IMR-90 (cell line): ENCODE measurements around the gene CROCC.

ENCODE experiments used
- BHLHE40 ChIP-seq: fragments of 150-350 bp; IDR thresholded peaks from 2 replicates; pipeline ENCODE4 v1.6.1; 2016; ENCODE audit warnings: mild to moderate bottlenecking, low read depth, low read length
- CEBPB ChIP-seq: IDR thresholded peaks from 2 replicates; pipeline ENCODE4 v1.6.1; 2012; ENCODE audit warnings: low read depth, low read length, improper control_type of control experiment
- CHD1 ChIP-seq: IDR thresholded peaks from 2 replicates; pipeline ENCODE4 v1.6.1; 2012; ENCODE audit warnings: low read depth, low read length, improper control_type of control experiment
- CTCF ChIP-seq: conservative IDR thresholded peaks from 2 replicates; pipeline ENCODE4 v1.5.1; 2012; ENCODE audit warnings: mild to moderate bottlenecking, low read depth, low read length, improper control_type of control experiment
- FOS ChIP-seq: fragments of 150-350 bp; IDR thresholded peaks from 2 replicates; pipeline ENCODE4 v1.6.1; 2016; ENCODE audit warnings: low read depth, low read length
- MAFK ChIP-seq: IDR thresholded peaks from 2 replicates; pipeline ENCODE4 v1.6.1; 2012; ENCODE audit warnings: low read depth, low read length, improper control_type of control experiment
- MAZ ChIP-seq: IDR thresholded peaks from 2 replicates; pipeline ENCODE4 v1.6.1; 2012; ENCODE audit warnings: low read depth, mild to moderate bottlenecking, low read length, improper control_type of control experiment, moderate library complexity, borderline replicate concordance
- POLR2A ChIP-seq: IDR thresholded peaks from 2 replicates; pipeline ENCODE4 v1.6.1; 2012; ENCODE audit warnings: mild to moderate bottlenecking, low read depth, low read length
- RAD21 ChIP-seq: IDR thresholded peaks from 2 replicates; pipeline ENCODE4 v1.6.1; 2012; ENCODE audit warnings: low read length, improper control_type of control experiment
- RCOR1 ChIP-seq: IDR thresholded peaks from 2 replicates; pipeline ENCODE4 v1.6.1; 2012; ENCODE audit warnings: mild to moderate bottlenecking, low read length, improper control_type of control experiment; ENCODE audit not compliant: insufficient replicate concordance
- RFX5 ChIP-seq: IDR thresholded peaks from 2 replicates; pipeline ENCODE4 v1.8.0; 2012; ENCODE audit warnings: low read depth, mild to moderate bottlenecking, low read length, moderate library complexity
- USF2 ChIP-seq: fragments of 150-350 bp; IDR thresholded peaks from 2 replicates; pipeline ENCODE4 v1.6.1; 2017; ENCODE audit warnings: mild to moderate bottlenecking, antibody characterized with exemption, low read length, low read depth

DNA sequence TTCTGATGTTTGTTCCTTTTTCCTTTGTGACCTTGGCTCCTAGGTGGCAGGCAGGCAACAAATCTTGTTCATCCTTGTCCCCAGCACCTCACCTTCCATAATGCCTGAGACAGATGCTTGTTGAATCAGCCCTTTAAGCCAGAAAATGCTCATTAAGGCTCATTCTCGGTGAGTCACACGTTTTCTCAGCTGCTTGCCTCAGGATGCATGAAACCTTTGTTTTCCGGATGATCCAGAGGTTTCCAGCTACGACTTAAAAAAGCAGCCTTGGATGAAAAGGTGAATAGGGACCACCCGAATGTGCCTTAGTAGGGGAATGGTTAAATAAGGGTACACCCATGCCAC lies 94.6 kb downstream of the CROCC start:
- no peak for TF ChIP-seq POLR2A
- no peak for TF ChIP-seq RCOR1
- no peak for TF ChIP-seq CTCF
- TF ChIP-seq CEBPB, result no peak
- TF ChIP-seq USF2, result no peak
- no peak for TF ChIP-seq FOS
- TF ChIP-seq RAD21, result no peak
- TF ChIP-seq BHLHE40, result no peak
- no peak for TF ChIP-seq MAZ
- no peak for TF ChIP-seq CHD1
- no peak for TF ChIP-seq RFX5
- no peak; the same call in 1 of the 2 replicates for TF ChIP-seq MAFK
